ENCODE measurements around the gene AGR2.

The AGR2 gene

GRCh38 chr7:16812542-16813231 lies 7.9 kb upstream of the AGR2 start:
- DNase-seq = no peak

GRCh38 chr7:16811551-16811950 lies 6.8 kb upstream of the AGR2 start:
- no peak for DNase-seq

DNA sequence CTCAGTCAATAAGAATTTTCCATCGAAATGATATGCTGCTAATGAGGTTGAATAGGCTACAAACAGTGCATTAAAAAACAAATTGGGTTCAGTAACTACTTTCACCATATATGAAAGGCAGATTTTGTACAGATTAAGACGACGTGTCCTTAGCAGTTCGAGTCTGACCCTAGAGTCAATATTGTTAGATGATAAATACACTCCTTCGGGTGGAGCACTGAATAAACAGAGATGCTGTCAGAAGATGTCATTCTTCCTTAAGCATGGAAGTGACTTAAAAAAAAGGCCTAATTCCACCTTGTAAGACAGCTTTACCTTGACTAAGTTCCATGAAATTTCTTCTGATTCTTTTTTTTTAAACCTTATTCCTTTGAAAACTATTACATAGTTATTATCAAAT lies 5.8 kb upstream of the AGR2 start:
- no peak for DNase-seq

DNA sequence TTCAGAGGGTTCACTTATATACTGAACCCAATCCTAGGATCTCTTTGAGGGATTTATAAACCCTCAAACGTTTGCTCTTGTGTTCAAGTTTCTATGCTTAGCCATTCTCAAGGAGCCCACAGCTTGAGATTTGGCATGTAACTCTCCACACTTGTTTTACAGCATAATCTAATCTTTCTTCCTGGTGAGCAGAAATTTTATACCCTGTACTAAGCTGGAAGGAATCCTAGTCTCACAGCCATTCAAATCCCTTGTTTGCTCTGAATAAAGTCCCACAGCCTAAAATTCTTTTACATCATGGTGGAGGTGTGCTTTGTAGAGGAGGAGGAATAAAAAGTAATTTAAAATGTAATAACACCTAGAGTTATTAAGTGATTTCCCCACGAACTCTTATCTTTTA lies 5.3 kb upstream of the AGR2 start:
- no peak for DNase-seq

- DNase-seq = no peak
Observed at GRCh38 chr7:16805441-16805840, 642 bp upstream of the AGR2 start.

- DNase-seq = no peak
Observed at GRCh38 chr7:16803881-16804673, 722 bp downstream of the AGR2 start.

GRCh38 chr7:16803125-16803524 lies 1.7 kb downstream of the AGR2 start:
- no peak for DNase-seq

DNA sequence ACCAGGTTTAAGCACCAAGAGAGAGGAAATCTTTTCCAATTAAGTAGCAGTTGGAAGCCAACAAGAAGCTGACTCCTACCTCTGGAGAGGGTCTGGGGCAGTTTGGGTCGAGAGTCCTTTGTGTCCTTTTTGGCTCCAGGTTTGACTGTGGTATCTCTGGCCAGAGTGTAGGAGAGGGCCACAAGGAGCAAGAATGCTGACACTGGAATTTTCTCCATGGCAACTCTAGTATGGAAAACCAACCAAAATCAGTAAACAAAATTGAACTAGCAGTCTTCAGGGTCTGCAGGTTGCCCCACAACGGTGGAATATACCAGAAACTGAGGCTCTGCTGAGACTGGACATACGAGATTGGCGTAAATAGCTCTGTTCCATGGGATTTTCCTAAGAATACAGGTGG lies 3.2 kb downstream of the AGR2 start:
- DNase-seq = no peak

DNA sequence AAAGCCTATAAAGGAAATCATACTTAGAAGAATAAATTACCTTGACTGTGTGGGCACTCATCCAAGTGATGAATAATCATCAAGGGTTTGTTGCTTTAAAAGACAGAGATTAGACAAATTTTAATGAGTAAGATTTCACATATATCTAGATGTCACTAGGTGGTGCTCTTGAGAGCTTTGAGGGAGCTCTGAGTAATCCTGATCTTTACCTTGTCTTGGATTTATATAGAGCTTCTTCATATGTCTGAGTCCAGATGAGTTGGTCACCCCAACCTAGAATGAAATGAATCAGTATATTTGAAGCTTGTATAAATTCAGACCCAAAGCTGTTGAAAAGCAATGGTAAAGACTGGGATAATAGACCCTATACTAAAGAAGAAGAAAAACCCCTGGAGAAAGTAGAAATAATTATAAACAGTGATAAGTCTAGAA lies 3.7 kb downstream of the AGR2 start:
- peak; percentile 59 for DNase-seq

DNA sequence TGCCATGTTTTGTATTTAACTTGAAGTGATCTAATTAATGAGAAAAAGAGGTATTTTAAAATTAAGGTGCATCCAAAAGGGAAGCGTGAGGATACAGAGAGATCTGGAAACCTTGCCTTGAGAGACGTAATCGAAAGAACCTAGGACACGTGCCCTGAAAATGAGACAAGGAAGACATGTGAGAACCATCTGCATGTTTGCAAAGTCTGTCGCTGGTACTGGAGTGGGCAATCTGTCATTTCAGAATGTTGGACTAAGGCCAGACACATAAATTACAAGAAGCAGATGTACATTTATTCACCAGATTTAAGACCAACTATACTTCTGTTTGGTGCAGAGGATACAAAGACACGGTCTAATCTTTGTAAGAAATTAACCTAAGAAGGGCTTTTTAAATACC lies 9.2 kb downstream of the AGR2 start:
- DNase-seq = peak; percentile 66

DNA sequence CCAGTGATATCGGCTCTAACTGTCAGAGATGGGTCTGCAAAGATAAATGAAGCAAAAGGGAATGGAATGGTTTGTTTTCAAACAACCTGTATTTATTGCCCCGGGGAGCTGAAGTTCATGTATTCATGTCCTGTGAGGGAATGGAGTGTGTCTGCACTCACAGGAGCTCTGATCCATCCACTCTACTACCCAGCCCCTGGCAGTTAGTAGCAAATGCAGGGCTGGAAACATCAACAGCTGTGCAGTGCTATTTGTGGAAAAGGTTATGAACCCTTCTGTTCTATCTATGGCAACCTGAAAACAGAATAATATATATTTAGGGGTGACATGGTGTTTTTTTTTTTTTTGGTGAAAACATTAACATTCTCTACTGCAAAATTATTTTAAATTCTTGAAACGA lies 9.8 kb downstream of the AGR2 start:
- no peak for DNase-seq

DNA sequence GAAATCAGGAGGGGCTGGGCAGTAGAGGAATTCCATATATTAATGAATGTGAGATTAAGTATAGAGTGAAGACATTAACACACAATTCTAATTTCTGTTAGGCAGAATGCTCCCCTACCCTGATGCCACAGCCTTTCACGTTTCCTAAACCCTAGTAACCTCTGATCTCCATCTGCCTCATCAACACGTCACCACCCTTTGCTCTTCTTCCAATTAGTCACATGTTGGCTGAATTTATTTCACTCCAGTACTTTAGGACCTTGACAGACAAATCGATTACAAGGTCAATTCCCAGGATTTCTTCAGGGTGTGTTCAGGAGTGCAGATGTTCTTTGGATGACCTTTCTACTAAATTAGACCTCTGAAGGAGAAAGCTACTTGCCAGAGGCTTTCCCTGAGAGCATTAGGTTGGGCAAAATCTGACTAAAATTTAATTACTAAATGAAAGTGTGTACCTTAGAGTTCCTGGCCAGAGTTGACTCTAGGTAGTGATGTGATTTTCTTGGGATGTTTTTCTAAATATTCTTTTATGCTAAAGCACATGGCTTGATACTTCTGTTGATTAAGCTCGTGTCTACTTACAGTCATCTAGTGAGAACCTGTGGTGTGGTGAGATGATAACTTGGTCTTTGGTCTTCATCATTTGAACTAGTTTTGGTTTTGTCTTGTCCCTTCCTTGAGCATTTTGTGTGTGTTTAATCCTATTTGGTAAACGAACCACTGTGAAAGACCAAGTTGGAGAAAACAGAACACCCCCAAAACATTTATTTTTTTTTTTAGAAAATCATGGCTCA lies 12.7 kb downstream of the AGR2 start:
- DNase-seq = no peak

- DNase-seq = no peak
Observed at GRCh38 chr7:16791071-16791470, 13.7 kb downstream of the AGR2 start.

- DNase-seq = no peak
Observed at GRCh38 chr7:16787127-16787526, 17.7 kb downstream of the AGR2 start.

DNA sequence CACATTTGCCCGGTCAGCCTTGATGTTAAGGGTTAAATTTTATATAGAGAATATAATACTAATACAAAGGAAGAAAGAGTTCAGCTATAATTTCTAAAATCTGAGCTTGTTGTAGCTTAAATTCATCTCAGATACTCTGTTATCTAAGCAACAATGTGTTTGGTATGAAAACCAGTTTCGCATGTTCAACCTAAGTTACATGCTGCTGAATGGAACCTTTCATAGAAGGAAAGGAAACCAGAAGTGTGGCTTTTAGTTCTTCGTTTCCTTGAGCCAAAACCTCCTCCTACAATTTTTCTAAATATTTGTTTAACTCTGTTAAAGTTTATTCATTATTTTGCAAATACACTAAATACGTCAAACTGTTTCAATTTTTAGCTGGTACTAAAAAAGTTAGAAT lies 18.5 kb downstream of the AGR2 start:
- DNase-seq = no peak

DNA sequence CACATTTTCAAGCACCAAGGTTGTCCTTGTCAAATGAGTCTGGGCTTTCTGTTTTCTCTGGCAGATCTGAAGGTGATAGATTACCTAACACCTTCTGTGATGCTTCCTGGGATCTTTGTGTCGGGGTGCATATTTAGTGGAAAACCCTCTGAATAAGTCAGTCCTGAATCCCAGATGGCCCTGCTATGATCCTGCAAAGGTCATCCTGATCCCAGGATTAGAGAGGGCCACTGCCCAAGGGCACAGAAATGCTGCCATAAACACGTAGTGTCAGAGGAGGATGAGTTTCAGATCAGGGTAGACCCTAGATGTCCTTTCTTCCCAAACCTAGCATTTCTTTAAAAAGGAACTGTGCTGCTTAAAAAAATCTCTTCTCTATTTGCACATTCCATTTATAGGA lies 19.0 kb downstream of the AGR2 start:
- no peak for DNase-seq

DNA sequence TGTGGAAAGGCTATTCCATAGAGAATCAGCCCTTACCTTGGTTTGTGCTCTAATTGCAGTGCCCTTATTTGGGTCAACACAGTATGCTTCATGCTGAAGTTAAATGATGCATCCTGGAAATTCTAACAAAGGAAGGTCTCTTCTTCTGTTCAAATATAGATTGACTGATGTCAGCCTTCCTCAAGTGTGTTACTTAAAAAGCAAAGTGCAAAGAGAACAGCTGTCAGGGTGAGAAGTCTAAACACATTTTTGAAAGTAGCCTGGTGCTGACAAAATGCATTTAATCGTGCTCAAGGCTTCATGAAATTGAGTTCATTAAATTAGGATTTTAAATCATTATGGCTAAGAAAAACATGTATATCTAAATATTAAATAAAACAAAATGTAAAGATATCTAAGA lies 19.5 kb downstream of the AGR2 start:
- no peak for DNase-seq

DNA sequence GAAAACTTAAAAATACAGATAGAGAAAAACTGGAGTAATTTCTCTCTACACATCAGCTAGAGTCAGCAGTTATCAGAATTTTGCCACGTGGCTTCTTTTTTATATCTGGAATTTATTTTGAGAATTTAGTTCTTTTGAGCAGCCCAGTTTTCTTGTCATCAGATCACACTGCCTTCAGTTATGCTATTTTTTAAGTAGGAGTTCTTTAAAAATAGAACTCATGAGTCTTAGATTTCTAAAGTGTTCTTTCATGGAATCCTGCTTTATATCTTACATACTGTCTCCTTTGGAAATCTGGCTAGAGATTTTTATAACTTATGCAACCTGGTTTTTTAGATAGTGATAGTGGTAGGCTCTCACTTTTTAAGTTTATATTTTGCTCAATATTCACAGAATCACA lies 24.2 kb downstream of the AGR2 start:
- DNase-seq = no peak

DNA sequence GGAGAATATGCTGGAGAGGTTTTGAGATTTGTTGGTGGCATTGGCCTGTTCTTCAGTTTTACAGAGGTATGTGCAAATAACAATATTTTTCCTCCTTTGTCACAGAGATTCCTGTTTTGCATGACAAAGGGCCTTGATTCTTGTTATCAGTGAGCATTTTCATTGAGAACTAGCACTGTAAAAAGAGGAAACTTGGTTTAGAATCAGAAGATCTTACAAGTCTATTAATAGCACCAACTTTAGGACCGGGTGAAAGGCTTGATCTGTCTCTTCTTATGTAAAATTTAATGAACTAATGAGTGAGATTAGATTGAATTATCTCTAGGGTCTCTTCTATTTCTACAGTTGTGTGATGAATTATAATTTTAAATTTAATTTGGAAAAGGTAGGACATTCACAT lies 25.7 kb downstream of the AGR2 start:
- no peak for DNase-seq

- no peak for DNase-seq
Observed at GRCh38 chr7:16778476-16778875, 26.3 kb downstream of the AGR2 start.

DNA sequence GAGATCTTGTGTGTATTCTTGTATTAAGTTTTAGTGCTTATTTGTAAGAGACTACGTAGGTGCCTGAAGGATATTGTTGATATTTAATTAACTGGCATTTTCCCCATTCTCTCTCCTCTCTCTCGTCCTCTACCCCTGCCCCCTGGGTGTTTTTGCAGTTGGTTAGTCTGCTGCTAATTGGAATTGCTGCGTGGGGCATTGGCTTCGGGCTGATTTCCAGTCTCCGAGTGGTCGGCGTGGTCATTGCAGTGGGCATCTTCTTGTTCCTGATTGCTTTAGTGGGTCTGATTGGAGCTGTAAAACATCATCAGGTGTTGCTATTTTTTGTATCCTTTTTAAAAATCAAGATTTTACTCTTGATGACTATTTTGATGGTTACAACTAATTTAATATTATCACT lies 28.7 kb downstream of the AGR2 start:
- no peak for DNase-seq

DNA sequence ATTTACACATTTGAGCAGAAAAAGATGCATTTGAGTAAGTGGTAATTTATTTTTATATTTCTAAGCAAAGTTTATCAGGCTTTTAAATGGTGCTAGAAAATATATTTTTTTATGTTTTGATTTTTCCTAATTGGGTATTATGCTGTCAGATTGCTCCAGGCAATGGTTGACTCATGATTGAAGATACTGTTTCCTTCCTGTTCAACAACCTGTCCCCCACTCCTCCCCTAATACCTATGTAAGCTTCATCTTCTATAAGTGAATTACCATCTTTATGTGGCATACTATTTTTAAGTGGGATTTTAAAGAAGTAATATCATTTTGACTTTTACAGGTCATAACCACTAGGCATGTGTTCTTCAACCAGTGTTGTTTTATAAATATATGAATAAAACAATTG lies 29.8 kb downstream of the AGR2 start:
- no peak for DNase-seq

DNA sequence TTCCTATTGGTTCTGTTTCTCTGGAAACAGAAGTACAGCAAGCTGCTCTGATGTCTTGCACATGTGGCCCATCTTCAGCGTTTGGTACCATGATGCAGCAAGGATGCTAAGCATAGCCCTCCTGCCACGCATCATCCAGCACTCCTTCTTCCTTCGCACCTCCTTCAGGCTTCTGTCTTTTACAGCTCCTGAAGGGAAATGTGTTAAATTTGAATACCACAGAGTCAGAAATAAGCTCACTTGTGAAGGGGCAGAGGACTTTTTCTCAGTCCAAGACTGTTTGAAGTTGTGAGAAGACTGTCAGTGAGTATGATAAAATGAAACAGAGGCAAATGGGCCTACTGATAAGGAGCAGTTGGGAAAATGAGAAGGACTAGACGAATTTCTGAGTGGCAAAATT lies 30.5 kb downstream of the AGR2 start:
- no peak for DNase-seq

- DNase-seq = no peak
Observed at GRCh38 chr7:16773884-16774283, 30.9 kb downstream of the AGR2 start.

All from NCI-H748 treated with DMSO at 0.1 percent for 48 hours (cell line).